Cardiac muscle cell (in vitro differentiated cells and primary cell): ENCODE measurements around the gene IL22. TPM values are rescaled to one million over a fixed set of nuclear protein-coding genes. Genes with fewer than 3 reads are reported as not detected.

Experiments
- DNase-seq, 2 donors: peaks; one replicate each; pipeline versions ENCODE4 v3.0.0 to v3.0.0-alpha.2; 2010 to 2017; ENCODE audit warnings: low read depth in 1 of 2, low spot score in 1 of 2
- H3K27ac ChIP-seq: fragments of 200-600 bp; sonication (generic); 2 replicates; pipeline ENCODE4 v1.5.1; 2016
- H3K27me3 ChIP-seq: fragments of 200-600 bp; sonication (generic); 2 replicates; pipeline ENCODE4 v1.6.0; 2016; ENCODE audit warnings: control low read depth
- H3K36me3 ChIP-seq: fragments of 200-600 bp; sonication (generic); 2 replicates; pipeline ENCODE4 v1.5.1; 2016; ENCODE audit warnings: control low read depth
- H3K4me1 ChIP-seq: fragments of 200-600 bp; sonication (generic); 2 replicates; pipeline ENCODE4 v1.8.1; 2017; ENCODE audit warnings: low read depth, mild to moderate bottlenecking, mixed run types
- H3K4me3 ChIP-seq: fragments of 200-600 bp; sonication (generic); 2 replicates; pipeline ENCODE4 v1.5.1; 2016; ENCODE audit warnings: mild to moderate bottlenecking
- H3K9me3 ChIP-seq: fragments of 200-600 bp; sonication (generic); 2 replicates; pipeline ENCODE4 v1.5.1; 2017; ENCODE audit warnings: low read depth, mild to moderate bottlenecking, control low read depth
- polyA plus RNA-seq: library from polyadenylated mRNA; unstranded; fragments of >200 nt; fragmentation: Nextera tagmentation; extraction: Ambion mirVana; gene quantifications from 2 replicates; pipeline ENCODE4 v1.2.1, GENCODE V29; 2016
- total RNA-seq: library from RNA; depleted of rRNA; stranded (reverse); fragments of >200 nt; gene quantifications from 2 replicates; pipeline ENCODE4 v1.2.3, GENCODE V29; 2016
- TF ChIP-seq, protein P1 (sequence below): IDR thresholded peaks from 2 replicates; pipeline ENCODE4 v1.5.1; 2012; ENCODE audit warnings: low read depth, mild to moderate bottlenecking, low read length

IL22 gene
- total and polyA plus RNA-seq, 2 experiments from 2014 or later: not detected

- DNase-seq: no peak
- Histone ChIP-seq H3K36me3 (no peaks in the 10 kb centered on the region), H3K9me3 (no peaks in the 10 kb centered on the region), H3K27me3 (no peaks in the 10 kb centered on the region), H3K4me3 (no peak overlapping the region), H3K4me1 (peaks cover 3% of the 10 kb centered on the region), H3K27ac (no peak overlapping the region)
- TF ChIP-seq, protein P1, sequence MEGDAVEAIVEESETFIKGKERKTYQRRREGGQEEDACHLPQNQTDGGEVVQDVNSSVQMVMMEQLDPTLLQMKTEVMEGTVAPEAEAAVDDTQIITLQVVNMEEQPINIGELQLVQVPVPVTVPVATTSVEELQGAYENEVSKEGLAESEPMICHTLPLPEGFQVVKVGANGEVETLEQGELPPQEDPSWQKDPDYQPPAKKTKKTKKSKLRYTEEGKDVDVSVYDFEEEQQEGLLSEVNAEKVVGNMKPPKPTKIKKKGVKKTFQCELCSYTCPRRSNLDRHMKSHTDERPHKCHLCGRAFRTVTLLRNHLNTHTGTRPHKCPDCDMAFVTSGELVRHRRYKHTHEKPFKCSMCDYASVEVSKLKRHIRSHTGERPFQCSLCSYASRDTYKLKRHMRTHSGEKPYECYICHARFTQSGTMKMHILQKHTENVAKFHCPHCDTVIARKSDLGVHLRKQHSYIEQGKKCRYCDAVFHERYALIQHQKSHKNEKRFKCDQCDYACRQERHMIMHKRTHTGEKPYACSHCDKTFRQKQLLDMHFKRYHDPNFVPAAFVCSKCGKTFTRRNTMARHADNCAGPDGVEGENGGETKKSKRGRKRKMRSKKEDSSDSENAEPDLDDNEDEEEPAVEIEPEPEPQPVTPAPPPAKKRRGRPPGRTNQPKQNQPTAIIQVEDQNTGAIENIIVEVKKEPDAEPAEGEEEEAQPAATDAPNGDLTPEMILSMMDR: no peak
Measured at GRCh38 chr12:68252077-68252476, 1.3 kb downstream of the IL22 start.

DNA sequence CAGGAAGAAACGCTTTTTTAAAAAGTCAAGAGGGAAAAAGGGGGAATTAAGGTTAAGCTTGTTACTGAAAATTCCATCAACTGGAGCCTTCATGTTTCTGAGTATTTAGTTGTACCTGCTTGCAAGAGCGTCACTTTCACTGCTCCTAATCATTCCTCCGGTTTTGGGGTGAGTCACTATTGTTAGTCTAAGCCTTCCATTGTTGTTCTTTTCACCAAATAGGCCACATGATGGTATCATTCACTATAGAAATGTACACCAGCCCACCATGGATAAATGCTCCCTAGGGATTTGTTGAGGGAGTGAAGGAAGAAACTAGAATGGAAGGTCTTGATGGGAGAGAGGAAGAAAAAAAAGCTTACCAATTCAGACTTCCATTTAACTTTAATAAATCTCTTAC lies 3.0 kb downstream of the IL22 start:
- Histone ChIP-seq H3K9me3 (no peaks in the 10 kb centered on the region), H3K36me3 (no peaks in the 10 kb centered on the region), H3K4me1 (peaks cover 16% of the 10 kb centered on the region), H3K27ac (no peak overlapping the region), H3K4me3 (no peak overlapping the region), H3K27me3 (no peaks in the 10 kb centered on the region)
- DNase-seq: no peak
- TF ChIP-seq, protein P1: no peak

GRCh38 chr12:68247785-68248184 lies 5.6 kb downstream of the IL22 start:
- TF ChIP-seq, protein P1: no peak
- peak overlapping the region; percentile 8 for H3K27ac ChIP-seq
- DNase-seq: no peak
- H3K4me3 ChIP-seq: no peak overlapping the region
- H3K4me1 ChIP-seq: peaks cover 32% of the 10 kb centered on the region
- H3K27me3 ChIP-seq: no peaks in the 10 kb centered on the region
- no peaks in the 10 kb centered on the region for H3K36me3 ChIP-seq
- no peaks in the 10 kb centered on the region for H3K9me3 ChIP-seq

DNA sequence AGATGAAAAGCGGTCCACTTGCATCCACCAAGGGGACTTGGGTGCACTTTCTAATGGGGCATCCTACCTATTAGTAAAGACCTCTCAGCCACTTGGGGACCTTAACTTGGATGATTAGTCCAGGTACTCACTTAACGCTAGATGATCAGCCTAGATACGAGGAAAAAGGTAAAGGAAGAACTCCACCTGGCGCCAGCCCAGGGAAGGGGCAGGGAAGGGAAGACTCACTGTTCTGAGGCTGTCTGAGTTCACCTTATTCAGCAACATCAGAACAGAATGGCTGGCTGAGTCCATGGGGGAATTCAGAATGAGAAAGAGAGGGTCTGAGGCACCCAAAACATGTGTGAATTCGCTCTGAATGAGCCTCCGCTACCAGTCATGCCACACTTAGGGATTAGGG lies 7.1 kb downstream of the IL22 start:
- H3K4me3 ChIP-seq: peak overlapping the region; percentile 9
- H3K4me1 ChIP-seq: peaks cover 36% of the 10 kb centered on the region
- H3K36me3 ChIP-seq: no peaks in the 10 kb centered on the region
- H3K27ac ChIP-seq: peak overlapping the region; percentile 87
- TF ChIP-seq, protein P1: no peak
- no peaks in the 10 kb centered on the region for H3K27me3 ChIP-seq
- no peaks in the 10 kb centered on the region for H3K9me3 ChIP-seq
- no peak for DNase-seq

- Histone ChIP-seq H3K27me3 (no peaks in the 10 kb centered on the region), H3K4me3 (peak overlapping the region; percentile 16), H3K36me3 (no peaks in the 10 kb centered on the region), H3K27ac (peak overlapping the region; percentile 87), H3K4me1 (peaks cover 36% of the 10 kb centered on the region), H3K9me3 (no peaks in the 10 kb centered on the region)
- TF ChIP-seq, protein P1: no peak
- peak; percentile 77 to 92 for DNase-seq
Measured at GRCh38 chr12:68245180-68246021, 8.0 kb downstream of the IL22 start.
